Measurements from ENCODE around the gene MRPL49. TPM values are rescaled to one million over a fixed set of nuclear protein-coding genes. Genes with fewer than 3 reads are reported as not detected.
"Not testable (repeated sequence)": the region's sequence is repeated elsewhere in the genome, so short reads cannot be mapped to it uniquely, and the experiment has no call there.

Gene MRPL49

GRCh38 chr11:65174571-65175010, 52.5 kb downstream of the MRPL49 start:
- not testable (repeated sequence) for H2AFZ ChIP-seq (ENCODE audit: low read length); H3K4me1 ChIP-seq (ENCODE audit: control insufficient read depth in 2 of 2, insufficient read depth in 1 of 2, low read depth in 1 of 2, low read length in 2 of 2); H3K14ac ChIP-seq (ENCODE audit: low read length); H2BK120ac ChIP-seq (ENCODE audit: low read depth, low read length); H4K91ac ChIP-seq (ENCODE audit: low read depth, low read length, poor library complexity); H3K9ac ChIP-seq (ENCODE audit: low read depth, low read length, poor library complexity); H3K36me3 ChIP-seq (replicated peaks in 1 of 2; ENCODE audit: control insufficient read depth in 2 of 2, insufficient read depth in 2 of 2, low read length in 2 of 2); H3K18ac ChIP-seq (ENCODE audit: low read length); DNase-seq (ENCODE audit: low spot score); H3K23ac ChIP-seq (ENCODE audit: low read depth, low read length, poor library complexity); H3K79me1 ChIP-seq (ENCODE audit: low read depth, low read length); H3K4me2 ChIP-seq (ENCODE audit: insufficient read depth, low read length, poor library complexity, severe bottlenecking); H3K27ac ChIP-seq (replicated peaks; ENCODE audit: low read length); H3K4me3 ChIP-seq (ENCODE audit: low read length in 2 of 2); H2BK5ac ChIP-seq (ENCODE audit: low read length); H3K9me3 ChIP-seq (replicated peaks in 1 of 2; ENCODE audit: control insufficient read depth in 2 of 2, insufficient read depth in 1 of 2, low read depth in 1 of 2, low read length in 2 of 2); H3K27me3 ChIP-seq (ENCODE audit: control insufficient read depth in 3 of 3, insufficient read depth in 3 of 3, low read depth in 1 of 3, low read length in 3 of 3); H3K4ac ChIP-seq (ENCODE audit: low read length); H4K8ac ChIP-seq (ENCODE audit: low read depth, low read length); H2AK5ac ChIP-seq (ENCODE audit: low read depth, low read length); H2BK12ac ChIP-seq (ENCODE audit: low read length); H2BK15ac ChIP-seq (ENCODE audit: low read length)
- no CpG with 5 or more reads among the region's 2 CpGs for WGBS, 2 donors (ENCODE audit: extremely low coverage in 2 of 2, insufficient read length in 2 of 2, insufficient replicate concordance in 1 of 2)

Small RNAs within 50 kb of the gene (small RNA-seq; reads per million reads assigned to genes)
- gene HIGD1AP10 (ENCODE audit: insufficient read depth) (not detected), gene PDCL2P2 (ENCODE audit: insufficient read depth) (not detected), gene RNU2-23P (ENCODE audit: insufficient read depth) (not detected)
